GM23248 (cell line): ENCODE data around the gene HDGFL2.

Source experiments
- EZH2 ChIP-seq: fragments of 200-600 bp; sonication (generic); IDR thresholded peaks from 2 replicates; pipeline ENCODE4 v1.6.1; 2018; ENCODE audit warnings: antibody characterized with exemption, mild to moderate bottlenecking; ENCODE audit not compliant: insufficient read depth, poor library complexity, severe bottlenecking
- EZH2phosphoT487 ChIP-seq: fragments of 200-600 bp; sonication (generic); IDR thresholded peaks from 2 replicates; pipeline ENCODE4 v1.6.1; 2018; ENCODE audit warnings: antibody characterized with exemption, moderate library complexity, mild to moderate bottlenecking, low read depth; ENCODE audit not compliant: insufficient read depth

DNA sequence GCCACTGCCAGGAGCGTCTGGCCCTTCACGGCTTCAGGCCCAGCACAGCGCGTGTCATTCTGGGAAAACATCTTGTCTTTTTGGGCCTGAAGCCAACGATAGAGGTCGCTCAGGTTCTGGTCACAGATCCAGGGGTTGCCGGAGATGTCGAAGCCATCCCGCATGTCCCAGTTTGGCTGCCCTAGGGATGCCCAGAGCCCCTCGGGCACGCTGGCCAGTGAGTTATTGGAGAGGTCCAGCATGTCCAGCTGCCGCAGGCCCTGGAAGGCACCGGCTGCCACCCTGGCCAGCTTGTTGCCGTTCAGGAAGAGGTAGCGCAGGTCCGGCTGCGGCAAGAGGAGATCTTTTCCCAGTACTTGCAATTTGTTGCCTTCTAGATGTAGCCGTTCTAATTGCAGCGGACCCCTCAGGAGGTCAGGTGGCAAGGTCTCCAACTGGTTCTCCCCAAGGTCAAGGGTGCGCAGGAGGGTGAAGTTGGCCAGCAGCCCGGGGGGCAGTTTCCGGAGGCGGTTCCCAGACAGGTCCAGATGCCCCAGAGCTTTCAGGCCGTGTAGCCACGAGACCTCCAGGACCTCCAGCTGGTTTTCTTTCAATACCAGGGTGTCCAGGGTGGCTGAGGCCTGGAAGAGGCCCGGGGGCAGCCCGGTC, 66.0 kb downstream of the HDGFL2 start:
- TF ChIP-seq EZH2 (no peak), EZH2phosphoT487 (no peak)
